Measurements from ENCODE around the gene MMS22L.
A peak's percentile ranks its signal among the peaks of the same experiment; 100 is the strongest.
"Not testable (repeated sequence)": the region's sequence is repeated elsewhere in the genome, so short reads cannot be mapped to it uniquely, and the experiment has no call there.

MMS22L gene

DNA sequence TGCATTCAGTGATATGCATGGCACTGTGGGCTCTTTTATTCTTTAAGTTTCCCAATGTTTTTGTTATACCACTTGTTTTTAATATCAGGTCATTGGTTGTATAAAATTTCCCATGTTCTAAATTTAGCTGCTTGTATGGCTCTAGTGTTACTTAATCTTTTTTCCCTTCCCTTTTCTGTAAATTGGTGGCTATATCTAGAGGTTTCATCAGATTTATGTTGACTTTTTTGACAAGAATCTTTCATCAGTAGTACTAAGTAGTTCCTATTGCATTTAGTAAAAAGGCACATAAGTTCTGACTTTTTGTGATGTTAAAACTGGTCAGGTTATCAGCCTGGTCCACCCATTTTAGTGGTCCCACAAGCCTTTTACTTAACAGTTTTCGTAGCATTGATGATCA lies 51.1 kb downstream of the MMS22L start:
- DNase-seq, result no peak

DNA sequence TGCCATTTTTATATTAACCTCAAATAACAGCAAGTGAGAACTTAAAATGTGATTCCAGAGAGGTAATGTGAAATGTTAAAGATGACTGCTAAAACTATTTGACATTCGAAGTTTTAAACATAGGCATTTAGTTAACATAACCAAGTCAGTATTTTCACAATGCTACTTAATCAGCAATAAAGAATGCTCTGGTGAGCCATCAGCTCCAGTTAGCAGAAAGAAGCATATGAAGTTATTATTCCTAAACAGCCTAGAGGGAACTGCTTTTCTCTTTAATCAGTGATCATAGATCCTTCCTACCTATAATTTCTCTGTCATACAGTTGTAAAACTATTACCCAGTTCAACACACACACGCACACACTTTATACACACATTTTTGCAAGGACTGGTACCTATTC lies 60.1 kb downstream of the MMS22L start:
- DNase-seq, result no peak

DNA sequence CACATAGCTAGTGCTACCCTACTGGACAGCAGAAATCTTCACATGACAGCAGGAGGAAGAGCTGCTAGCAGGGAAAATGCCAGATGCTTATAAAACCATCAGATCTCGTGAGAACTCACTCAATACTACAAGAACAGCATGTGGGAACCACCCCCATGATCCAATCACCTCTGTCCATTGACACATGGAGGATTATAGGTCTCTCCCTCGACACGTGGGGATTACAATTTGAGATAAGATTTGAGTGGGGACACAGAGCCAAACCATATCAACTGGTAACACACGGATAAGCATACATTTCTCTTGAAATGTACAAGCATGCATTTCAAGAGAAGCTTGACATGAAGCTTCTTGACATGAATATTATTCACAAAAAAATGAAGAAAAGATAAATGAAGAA lies 64.1 kb downstream of the MMS22L start:
- no peak for DNase-seq

DNA sequence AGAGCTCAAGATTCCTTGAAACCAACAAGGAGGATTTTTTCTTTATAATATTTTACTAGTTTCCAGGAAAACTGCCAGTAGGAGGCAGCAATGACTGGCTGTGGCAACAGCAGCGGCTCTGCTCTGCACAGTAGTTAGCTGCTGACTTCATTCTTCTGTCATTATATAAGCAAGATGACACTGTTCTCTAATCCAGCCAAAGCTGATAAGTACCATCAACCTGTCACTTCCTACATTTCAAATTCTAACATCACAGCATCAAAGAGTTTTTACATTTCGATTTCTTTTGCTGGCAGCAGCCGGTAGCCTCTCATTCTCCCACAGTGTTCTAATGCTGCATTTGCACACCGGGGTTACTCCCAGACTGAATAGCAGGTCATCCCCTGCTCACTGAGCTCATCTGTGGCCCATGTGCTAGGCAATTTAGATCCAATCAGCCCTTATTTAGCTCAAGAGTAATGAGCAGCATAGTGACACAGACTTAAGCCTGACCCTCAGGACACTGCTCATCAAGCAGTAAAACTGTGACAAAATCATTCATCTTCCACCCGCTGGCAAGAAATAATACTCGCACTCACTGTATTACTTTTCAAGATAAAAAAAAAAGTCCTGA lies 67.8 kb downstream of the MMS22L start:
- DNase-seq, result peak in 1 of 2 experiments; percentile 1

DNA sequence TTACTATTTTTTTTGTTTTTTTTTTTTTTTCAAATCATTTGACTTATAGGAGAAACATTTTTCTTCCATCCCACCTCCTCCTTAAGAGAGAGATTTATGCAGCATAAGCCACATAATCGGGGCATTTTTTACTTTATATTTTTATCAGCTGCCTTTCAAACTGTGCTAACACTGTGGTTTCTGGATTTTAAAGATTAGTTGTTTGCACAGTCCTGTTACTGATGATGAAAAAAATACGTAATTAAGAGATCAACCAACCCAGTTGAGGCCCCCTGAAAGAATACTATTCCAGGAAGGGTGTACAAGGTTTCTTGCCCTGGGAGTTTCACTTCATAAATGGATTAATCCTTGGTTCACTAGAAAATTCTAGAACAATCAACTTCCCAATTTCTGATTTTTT lies 68.3 kb downstream of the MMS22L start:
- no peak for DNase-seq

DNA sequence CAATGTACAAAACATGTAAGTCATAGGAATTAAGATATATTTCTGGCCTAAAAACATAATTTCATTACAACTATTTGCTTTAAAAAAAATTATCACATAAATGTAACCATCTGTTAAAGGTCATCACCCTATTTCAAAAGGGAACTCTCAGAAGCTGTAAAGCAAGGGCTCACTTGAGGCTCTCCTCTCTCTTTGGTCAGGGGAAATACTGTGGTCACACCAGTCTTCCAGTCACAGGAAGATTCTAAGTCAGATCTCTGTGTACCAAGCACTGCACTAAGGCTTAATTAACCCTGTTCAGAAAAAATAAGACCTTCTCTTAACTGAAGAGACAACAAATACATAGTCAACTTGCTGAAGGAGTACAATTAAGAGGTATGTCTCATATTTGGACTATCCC lies 75.6 kb downstream of the MMS22L start:
- no peak for DNase-seq

DNA sequence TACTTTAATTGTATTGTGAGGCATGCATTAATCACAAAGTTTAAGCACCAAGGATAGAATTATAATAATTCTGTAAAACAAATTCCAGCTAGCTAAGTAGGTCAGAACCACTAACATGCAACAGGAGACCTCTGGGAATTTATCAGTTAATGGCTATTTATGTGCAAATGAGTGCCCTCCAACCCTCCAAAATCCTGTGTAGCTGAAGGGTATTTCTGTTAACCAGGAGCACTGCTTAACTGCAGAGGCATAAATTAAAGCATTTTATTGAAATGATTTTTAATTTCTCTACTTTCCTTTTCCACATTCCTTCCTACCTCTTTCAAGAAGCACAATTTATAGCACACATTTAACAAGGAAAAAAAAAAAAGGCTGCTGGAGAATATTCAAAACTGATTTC lies 77.0 kb downstream of the MMS22L start:
- DNase-seq, result no peak

DNA sequence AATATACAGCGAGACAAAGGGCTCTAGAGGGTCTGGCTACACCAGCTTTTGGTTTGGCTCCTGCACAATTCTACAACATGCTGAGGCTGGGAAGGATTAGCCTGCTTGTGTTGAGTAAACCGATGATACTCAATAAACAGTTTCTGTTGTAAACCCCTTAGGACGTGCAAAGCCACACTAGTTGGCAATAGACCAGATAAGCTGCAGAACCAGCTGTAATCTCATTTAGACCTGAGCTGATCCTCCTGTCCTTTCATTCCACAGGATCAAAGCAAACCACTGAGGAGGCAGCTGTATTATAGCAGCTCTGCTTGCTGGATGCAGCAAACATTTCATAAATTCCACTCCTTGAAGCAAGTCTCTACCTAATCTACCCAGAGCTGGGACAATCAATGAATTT lies 79.7 kb downstream of the MMS22L start:
- no peak for DNase-seq

DNA sequence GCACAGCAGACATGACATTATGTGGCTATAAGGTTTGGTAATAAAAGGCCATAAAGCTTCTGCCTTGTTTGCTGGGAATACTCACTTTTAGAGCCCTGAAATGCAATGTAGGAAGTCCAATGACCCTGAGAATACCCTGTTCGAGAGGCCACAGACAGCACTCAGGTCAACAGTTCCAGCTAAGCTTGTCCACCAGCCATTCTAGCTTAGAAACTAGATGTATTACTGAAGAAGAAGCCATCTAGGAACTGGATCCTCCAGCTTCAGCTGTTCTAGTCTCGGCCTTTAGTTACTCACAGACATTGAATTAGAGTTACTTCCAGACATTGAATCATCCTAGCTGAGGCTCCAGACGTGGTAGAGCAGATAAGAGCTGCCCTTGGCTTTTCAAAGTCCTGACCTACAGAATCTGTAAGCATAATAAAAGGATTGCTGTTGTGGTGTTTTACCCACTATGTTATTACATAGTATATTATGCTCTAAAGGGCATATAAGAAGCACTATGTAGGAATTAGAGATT lies 84.9 kb downstream of the MMS22L start:
- DNase-seq, result no peak

DNA sequence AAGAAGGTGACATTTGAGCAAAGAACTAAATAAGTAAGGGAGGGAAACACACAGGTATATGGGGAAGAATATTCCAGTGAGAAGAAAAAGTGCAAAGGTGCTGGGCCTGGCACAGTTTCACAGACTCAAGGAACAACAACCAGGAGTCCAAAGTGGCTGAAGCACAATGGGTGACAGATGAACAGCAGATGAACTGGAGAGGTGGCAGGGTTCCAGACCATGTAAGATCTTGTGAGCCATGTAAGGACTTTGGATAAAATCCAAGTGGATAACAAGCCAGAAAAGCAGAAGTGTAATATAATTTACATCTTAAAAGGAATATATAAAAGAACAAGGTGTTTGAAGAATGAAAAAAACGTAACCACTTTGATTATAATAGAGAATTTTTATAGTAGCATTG lies 87.9 kb downstream of the MMS22L start:
- DNase-seq, result no peak

DNA sequence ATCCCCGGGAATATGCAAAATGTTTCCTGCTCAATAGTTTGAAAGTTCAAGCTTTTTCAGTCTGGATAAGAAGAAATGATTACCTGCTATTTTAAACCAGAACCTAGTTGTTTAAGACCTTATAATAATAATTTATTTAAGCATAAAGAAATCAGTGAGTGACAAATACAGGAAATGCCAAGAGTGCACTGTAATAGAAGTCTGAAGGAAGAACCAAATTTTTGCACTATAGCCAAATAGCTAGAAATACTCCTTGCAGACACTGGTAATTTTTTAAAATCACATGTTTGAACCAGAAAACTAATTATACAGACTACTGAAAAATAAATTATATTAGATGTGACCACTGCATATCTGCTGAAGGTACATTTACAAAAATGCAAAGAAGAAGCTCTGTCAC lies 93.2 kb downstream of the MMS22L start:
- no peak for DNase-seq

DNA sequence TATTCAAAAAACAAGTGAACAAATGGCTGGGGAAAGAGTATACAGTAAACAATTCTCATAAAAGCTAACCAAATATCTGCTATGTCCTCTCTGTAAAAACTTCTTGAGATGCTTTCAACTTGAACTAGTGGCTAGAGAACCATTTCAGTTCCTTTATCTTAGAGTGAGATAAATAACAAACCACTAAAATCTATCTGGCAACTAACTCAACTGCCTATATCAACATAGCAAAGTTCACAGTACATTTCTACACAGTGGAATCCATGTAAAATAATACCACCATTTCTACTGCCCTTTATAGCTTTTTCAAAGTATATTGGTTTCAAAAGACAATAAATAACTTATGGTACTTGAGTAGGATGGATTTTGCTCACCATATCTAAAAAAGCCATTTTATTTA lies 95.1 kb downstream of the MMS22L start:
- DNase-seq, result no peak

DNA sequence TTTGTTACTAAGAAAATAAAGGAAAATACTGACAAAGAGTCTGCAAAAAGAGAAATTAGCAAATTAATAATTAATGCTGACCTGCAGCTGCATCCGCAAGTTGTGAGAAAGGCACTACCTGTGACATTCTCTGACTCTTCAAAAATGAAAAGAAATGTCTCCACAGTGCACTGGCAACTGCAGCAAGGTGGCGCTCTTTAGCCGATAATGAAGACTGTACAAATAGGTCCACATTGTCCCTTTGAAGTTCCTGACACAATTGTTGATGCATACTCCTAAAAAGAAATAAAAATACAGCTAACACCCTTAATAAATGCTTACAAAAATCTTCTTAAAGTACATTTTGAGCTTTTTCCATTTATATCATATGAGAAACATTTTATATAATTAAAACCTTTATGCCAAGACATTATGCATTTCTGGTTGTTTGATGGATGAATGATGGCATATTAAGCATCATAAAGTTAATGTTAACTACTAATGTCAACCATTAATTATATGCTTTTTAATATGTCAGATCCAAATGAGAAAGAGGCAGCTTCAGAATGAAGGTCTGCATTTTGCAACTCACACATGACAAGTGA lies 96.5 kb downstream of the MMS22L start:
- peak; percentile 61 to 66 for DNase-seq

DNA sequence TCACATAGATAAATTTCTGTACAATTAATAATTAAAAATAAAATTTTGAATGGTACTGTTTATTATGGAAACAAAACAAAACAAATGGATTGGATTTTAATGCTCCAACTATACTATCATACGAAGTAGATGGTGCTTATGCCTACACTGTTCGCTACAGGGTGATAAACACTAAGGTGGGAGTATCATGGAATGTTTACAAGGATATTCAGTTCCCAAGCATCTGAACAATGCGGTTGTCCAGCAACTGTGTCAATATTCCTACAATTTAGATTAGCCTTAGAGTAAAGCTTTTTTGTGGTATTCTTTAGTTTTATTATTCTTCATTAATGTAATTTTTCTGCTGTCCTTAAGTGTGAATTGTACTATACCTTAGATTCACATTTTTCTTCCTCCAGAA lies 105.1 kb downstream of the MMS22L start:
- DNase-seq, result no peak

DNA sequence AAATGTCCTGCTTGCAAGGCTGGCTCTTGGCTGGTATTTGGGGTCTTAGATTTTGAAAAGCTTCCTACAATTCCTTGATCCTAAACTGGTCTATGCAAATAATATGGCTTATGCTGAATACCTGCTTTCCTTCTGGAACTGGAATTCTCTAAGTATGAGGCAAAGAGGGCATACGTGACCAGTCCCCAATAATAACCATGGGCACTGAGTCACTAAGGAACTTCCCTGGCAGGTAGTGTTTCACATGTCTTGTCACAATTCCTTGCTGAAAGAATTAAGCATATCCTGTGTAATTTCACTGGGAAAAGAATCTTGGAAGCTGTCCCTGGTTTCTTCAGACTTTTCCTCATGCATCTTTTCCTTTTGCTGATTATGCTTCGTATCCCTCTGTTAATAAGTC lies 106.5 kb downstream of the MMS22L start:
- no peak for DNase-seq

DNA sequence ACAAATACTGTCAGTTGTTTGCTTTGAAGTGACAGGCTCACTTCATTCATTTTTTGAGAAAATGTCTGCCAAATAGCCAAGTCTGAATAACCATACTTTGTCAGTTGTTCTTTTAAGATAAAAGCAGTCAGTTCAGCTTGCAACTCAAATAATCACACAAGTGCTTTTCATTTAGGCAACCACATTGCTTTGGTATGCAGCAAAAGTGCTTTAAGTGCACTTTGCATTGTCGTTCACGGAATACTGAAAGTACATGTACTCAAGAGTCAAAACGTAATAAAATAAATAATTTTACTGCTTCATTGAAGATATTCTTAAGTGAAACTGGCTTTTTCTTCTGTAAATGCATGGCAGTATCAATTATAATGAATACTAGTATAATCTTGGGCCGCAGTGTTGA lies 107.2 kb downstream of the MMS22L start:
- no peak for DNase-seq

DNA sequence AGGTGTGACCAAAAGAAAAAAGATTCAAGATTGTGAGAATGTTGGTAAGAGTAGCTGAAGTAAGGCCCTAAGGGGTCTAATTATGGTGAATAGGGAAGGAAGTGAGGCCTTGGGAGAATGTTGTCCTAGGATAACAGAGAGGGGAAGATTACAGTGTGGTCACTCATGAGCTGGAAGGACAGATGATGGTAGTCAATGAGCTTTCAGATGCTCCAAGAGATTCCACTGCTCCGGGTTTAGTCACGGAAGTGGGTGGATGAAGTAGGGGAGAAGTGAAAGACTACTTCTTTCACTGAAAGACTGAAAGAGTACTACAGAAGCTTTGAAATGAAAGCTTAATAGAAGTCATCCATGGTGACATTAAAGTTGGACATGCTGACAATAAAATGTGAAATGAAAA lies 108.5 kb downstream of the MMS22L start:
- no peak for DNase-seq

DNA sequence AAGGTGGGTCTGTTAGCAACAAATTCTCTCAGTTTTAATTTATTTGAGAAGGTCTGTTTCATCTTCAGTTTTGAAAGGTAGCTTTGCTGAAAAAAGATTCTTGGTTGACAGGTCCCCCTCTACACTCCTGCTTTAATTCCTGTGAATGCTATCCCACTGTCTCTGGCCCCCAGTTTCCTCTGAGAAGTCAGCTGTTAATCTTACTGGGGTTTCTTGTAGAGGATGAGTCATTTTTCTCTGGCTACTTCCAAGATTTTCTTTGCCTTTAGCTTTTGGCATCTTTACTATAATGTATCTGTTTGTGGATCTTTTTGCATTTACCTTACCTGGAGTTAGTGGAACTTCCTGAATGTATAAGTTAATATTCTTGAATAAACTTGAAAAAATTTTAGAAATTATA lies 122.7 kb downstream of the MMS22L start:
- DNase-seq, result no peak

DNA sequence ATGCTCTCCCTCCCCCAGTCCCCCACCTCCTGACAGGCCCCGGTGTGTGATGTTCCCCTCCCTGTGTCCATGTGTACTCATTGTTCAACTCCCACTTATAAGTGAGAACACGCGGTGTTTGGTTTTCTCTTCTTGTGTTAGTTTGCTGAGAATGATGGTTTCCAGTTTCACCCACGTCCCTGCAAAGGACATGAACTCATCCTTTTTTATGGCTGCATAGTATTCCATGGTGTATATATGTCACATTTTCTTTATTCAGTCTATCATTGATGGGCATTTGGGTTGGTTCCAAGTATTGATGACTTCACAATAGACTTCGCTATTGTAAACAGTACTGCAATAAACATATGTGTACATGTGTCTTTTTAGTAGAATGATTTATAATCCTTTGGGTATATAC lies 127.6 kb downstream of the MMS22L start:
- not testable (repeated sequence) for DNase-seq

DNA sequence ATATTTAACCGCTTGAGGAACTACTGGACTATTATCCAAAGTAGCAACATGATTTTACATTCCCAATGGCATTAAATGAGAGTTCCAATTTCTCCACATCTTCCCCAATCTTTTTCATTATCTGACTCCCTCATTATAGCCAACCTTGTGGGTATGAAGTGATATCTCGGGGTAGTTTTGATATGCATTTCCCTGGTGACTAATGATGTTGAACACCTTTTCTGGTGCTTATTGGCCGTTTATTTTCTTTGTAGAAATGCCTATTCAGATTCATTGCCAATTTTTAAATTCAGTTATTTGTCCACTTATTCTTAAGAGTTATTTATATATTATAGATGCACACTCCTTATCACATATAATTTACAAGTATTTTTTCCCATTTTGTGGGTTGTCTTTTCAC lies 129.0 kb downstream of the MMS22L start:
- no peak for DNase-seq

DNA sequence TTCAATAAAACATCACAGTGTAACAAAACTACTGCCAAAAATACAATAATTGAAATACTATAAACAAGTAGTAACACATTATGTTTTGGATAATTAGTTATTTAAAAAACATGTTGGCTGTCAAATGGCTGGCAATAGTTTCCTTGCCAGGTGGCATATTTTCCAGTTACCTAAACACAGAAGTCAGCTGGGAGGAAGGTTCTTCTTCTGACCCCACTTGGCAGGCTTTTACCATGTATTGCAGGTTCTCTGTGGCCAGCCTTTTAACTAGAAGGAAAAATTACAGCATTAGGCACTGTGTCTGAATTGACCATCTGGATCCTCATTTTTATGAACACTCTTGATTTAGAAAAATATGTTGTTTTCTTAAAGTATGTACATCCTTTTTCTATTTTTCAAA lies 131.4 kb downstream of the MMS22L start:
- DNase-seq, result no peak

DNA sequence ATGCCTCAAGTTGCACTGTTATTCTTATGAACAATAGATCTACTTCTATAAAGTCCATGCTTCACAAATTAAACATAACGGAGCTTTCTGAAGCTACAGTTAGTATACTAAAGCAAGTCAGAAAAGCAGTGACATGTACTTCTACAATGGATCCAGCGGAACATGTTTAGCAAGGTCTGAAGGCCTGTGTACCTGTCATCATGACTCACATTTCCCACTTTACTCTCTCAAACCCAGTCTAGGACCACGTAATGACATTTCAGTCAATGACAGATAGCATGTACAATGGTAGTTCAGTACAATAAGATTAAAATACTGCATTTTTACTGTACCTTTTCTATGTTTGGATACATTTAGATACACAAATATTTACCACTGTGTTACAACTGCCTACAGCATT lies 132.1 kb downstream of the MMS22L start:
- no peak for DNase-seq

DNA sequence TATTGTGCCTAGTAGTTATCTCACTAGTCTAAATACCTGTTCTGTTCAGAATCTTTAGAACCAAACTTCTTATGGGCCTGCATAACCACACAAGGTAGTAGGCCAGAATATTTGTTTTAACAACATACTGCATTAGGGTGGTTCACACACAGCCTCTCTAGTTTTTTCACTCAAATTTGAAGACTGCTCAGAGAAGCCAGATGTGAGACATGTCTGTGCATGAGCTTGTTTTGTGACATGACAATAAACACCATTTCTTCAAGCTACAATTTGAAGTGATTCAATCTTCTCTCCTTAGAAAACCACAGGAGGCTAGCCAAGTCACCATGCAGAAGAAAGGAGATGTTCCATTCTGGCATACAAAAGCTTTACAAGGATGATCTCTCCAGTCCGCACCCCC lies 135.6 kb downstream of the MMS22L start:
- DNase-seq, result no peak

DNA sequence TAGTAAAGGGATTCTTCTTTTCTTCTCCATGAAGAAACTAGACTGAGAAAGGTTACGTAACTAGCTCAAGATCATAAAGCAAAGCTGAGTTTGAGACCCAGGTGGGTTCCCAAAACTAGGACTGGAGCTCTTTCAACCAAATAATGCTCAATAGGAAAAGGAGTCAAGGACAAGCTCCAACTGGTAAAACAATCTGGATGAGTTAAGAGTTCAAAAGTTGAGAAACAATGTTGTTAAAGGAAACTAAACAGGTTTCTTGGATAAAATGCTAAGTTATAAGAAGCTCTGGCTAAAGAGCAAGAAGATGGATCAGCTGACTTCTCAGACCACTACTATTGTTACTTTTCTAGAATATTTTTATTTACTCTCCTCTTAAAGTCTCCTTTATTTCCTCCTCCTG lies 137.3 kb downstream of the MMS22L start:
- DNase-seq, result no peak

DNA sequence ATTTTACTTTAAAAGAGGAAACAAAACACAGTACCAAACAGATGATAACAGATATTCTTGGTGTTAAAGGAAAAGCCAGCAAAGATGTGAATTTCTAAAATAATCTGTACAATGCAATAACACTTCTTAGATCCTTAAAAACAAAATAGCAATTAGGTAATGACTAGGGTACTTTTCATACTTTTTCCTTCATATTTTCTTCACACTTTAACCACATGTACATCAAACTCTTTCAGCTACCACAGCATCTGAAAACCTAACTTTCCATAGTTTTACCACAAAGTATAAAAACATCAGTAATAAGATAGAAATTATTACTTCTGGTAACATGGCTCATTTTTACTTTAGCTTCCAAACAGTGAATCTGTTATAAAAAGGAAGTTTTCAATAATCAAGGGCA lies 141.3 kb downstream of the MMS22L start:
- DNase-seq, result no peak

All from SHP77 (cell line).